Erythroblast (primary cell): ENCODE data around the gene SRBD1.

Experiments
- GATA1 ChIP-seq: IDR thresholded peaks from 2 replicates; pipeline ENCODE4 v1.6.1; 2011; ENCODE audit warnings: low read depth, mild to moderate bottlenecking, control low read depth, low read length, moderate library complexity
- POLR2A ChIP-seq: IDR thresholded peaks from 2 replicates; pipeline ENCODE4 v1.6.1; 2011; ENCODE audit warnings: mild to moderate bottlenecking, low read length

DNA sequence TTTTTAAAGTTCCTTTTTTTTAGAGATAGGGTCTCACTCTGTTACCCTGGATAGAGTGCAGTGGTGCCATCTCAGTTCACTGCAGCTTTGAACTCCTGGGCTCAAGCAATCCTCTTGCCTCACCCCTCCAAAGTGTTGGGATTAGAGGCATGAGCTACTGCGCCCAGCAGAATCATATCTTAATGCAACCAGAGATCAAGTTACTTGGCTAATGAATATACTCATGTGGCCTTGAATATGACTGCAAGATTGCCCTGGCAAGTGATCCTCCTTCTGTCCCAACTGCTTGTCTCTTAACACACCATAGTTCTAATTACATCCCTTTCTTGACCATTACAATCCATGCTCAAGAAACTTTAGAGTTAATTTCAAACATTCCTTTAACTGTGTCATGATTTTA lies 133.5 kb downstream of the SRBD1 start:
- no peak for TF ChIP-seq POLR2A
- no peak for TF ChIP-seq GATA1
